ENCODE data around the gene SMYD2. TPM values are rescaled to one million over a fixed set of nuclear protein-coding genes. Genes with fewer than 3 reads are reported as not detected.

SMYD2 gene
- polyA plus RNA-seq, 2 of the 4 experiments (the other 2 are of a cell fraction): 32.3 to 54.9 TPM

- TF ChIP-seq, protein P1, sequence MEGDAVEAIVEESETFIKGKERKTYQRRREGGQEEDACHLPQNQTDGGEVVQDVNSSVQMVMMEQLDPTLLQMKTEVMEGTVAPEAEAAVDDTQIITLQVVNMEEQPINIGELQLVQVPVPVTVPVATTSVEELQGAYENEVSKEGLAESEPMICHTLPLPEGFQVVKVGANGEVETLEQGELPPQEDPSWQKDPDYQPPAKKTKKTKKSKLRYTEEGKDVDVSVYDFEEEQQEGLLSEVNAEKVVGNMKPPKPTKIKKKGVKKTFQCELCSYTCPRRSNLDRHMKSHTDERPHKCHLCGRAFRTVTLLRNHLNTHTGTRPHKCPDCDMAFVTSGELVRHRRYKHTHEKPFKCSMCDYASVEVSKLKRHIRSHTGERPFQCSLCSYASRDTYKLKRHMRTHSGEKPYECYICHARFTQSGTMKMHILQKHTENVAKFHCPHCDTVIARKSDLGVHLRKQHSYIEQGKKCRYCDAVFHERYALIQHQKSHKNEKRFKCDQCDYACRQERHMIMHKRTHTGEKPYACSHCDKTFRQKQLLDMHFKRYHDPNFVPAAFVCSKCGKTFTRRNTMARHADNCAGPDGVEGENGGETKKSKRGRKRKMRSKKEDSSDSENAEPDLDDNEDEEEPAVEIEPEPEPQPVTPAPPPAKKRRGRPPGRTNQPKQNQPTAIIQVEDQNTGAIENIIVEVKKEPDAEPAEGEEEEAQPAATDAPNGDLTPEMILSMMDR (IDR thresholded peaks at IDR 0.05): peak; percentile 90
Measured at GRCh38 chr1:214261206-214262123, 19.5 kb upstream of the SMYD2 start (continued).

- no peak for TF ChIP-seq RNF2 (IDR thresholded peaks at IDR 0.05; ENCODE audit: borderline replicate concordance, low read depth)
- TF ChIP-seq RCOR1 (IDR thresholded peaks at IDR 0.05; ENCODE audit: low read depth, low read length): no peak
- no peak for TF ChIP-seq EHF (CRISPR knock-in tag; IDR thresholded peaks at IDR 0.05)
- no peak for TF ChIP-seq NPAS2 (CRISPR knock-in tag; IDR thresholded peaks at IDR 0.05; ENCODE audit: borderline replicate concordance)
- TF ChIP-seq, protein P2, sequence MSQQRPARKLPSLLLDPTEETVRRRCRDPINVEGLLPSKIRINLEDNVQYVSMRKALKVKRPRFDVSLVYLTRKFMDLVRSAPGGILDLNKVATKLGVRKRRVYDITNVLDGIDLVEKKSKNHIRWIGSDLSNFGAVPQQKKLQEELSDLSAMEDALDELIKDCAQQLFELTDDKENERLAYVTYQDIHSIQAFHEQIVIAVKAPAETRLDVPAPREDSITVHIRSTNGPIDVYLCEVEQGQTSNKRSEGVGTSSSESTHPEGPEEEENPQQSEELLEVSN (IDR thresholded peaks at IDR 0.05; ENCODE audit: borderline replicate concordance, low read depth): no peak
- TF ChIP-seq KDM5A (IDR thresholded peaks at IDR 0.05): no peak
- TF ChIP-seq ZNF302 (CRISPR knock-in tag; IDR thresholded peaks at IDR 0.05): no peak
- no peak for TF ChIP-seq POLR2AphosphoS2 (conservative IDR thresholded peaks at IDR 0.05; ENCODE audit: low read length)
- TF ChIP-seq CBX2 (IDR thresholded peaks at IDR 0.05; ENCODE audit: borderline replicate concordance, low read depth): no peak
- no peak for TF ChIP-seq ATOH8 (CRISPR knock-in tag; IDR thresholded peaks at IDR 0.05; ENCODE audit: low read depth)
- no peak for TF ChIP-seq NFE2L2 (conservative IDR thresholded peaks at IDR 0.05; ENCODE audit: low read length)
- TF ChIP-seq CHD4 (IDR thresholded peaks at IDR 0.05; ENCODE audit: borderline replicate concordance): no peak
- TF ChIP-seq ESRRA (IDR thresholded peaks at IDR 0.05; ENCODE audit: borderline replicate concordance, low read length): no peak
- no peak for TF ChIP-seq MAX (IDR thresholded peaks at IDR 0.05)
- TF ChIP-seq CHD2 (IDR thresholded peaks at IDR 0.05; ENCODE audit: low read length, partially characterized antibody): no peak
- no peak for TF ChIP-seq HEYL (CRISPR knock-in tag; IDR thresholded peaks at IDR 0.05)
- TF ChIP-seq JUN (IDR thresholded peaks at IDR 0.05): no peak
- TF ChIP-seq, protein P1 (IDR thresholded peaks at IDR 0.05): no peak
- no peak for TF ChIP-seq ZSCAN20 (CRISPR knock-in tag; IDR thresholded peaks at IDR 0.05)
- TF ChIP-seq FOSB (CRISPR knock-in tag; IDR thresholded peaks at IDR 0.05): no peak
- peaks cover 11% of the 10 kb centered on the region; the same call in 2 of the 3 replicates for H3K4me1 ChIP-seq
- DNase-seq (ENCODE audit: low read depth in 1 of 2, low spot score in 1 of 2) (no peak), ATAC-seq (no peak), FAIRE-seq (no peak)
- CTCF ChIA-PET: interaction anchor here (9.6 kb wide), 1 partner anchor 66 kb away, joined by 251 read pairs; no protein-coding TSS in a partner anchor
- POLR2A ChIA-PET: no interaction called here
- no peak overlapping the region for H3K27ac ChIP-seq
- no peak overlapping the region for H3K4me2 ChIP-seq
- 67% methylated on average over 4 of the region's 4 CpGs for WGBS (ENCODE audit: missing lambda C conversion rate)
- H3K4me3 ChIP-seq: no peak overlapping the region
- H3K9me3 ChIP-seq: no peaks in the 10 kb centered on the region
Measured at GRCh38 chr1:214264196-214264595, 16.8 kb upstream of the SMYD2 start.

All from A549 (cell line).